T-helper 9 cell (primary cell): ENCODE data around the gene ZNF831.

Source experiments
- DNase-seq: peaks from one replicate; pipeline ENCODE4 v3.0.0-alpha.2; 2020

Gene ZNF831

DNA sequence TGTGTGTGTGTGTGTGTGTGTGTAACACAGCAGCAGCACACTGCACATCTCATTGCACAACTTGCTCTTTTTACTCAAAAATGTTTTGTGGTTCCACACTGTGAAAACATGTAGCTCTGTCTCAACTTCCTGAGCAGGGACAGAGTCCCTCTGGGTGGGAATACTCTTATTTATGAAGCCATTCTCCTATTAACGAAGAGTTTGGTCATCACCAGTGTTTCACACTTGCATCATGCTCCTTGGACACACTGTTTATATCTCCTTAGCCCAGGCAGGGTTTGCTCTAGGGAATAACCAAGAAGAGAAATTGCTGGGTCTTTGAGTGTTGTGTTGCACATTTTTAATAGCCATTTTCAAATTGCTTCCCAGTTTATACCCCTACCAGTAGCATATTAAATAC is 53.6 kb downstream of the ZNF831 start:
- DNase-seq = no peak

DNA sequence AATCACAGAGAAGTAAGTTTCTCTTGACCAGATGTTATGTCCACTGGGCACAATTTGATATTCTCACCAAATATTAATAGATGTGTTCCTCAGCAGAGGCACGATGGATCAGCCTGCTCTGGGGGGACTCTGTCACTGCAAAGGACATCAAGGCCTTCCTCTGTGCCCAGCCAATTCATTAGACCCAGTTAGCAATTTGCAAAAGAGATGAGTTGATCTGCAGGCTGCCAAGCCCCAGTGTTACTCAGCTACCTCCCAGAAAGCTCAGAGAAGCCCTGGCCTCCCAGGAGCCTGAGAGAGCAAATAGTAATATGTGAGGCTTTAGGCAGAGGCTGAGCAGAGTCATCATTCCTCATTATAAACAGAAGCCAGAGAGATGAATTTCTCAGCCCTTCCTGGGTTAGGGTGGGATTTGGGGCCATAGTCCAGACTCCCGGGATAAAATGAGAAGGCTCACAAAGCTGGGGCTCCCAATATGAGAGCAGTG is 54.2 kb downstream of the ZNF831 start:
- no peak for DNase-seq

DNA sequence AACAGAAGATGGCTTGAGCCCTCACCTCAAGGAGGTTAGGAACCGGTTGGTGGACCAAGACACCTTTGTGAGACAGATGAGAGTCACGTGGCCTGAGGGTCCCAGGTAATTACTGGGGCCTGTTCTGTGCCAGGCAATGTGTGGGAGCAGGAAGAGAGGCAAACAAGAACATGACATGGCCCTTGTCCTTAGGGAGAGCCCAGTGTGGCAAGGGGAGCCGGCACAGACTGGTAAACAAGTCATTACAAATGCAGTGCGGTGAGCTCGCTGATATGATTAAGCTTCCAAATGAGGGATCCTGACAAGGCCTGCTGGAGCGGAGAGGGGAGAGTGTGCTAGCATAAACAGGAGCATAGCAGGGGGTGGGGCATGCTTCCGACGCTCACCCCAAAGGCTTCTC is 55.6 kb downstream of the ZNF831 start:
- DNase-seq = no peak

DNA sequence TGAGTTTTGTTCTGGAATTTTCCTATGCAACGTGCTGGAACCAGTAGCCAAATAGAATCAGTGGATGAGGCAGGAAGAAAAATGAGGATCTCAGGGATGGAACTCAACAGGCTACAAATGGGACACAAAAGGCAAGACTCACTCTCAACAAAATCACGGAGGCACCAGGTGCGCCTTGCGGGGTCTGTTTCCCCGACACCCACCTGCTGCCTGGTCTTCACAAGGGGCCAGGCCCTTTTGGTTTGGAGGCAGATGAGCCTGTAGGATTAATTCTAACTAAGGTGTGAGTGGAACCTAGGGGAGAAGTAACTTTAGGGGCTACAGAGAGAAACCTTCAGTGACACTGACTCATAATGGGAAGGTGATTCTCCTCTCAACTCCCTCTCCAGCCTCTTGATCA is 56.5 kb downstream of the ZNF831 start:
- no peak for DNase-seq

DNA sequence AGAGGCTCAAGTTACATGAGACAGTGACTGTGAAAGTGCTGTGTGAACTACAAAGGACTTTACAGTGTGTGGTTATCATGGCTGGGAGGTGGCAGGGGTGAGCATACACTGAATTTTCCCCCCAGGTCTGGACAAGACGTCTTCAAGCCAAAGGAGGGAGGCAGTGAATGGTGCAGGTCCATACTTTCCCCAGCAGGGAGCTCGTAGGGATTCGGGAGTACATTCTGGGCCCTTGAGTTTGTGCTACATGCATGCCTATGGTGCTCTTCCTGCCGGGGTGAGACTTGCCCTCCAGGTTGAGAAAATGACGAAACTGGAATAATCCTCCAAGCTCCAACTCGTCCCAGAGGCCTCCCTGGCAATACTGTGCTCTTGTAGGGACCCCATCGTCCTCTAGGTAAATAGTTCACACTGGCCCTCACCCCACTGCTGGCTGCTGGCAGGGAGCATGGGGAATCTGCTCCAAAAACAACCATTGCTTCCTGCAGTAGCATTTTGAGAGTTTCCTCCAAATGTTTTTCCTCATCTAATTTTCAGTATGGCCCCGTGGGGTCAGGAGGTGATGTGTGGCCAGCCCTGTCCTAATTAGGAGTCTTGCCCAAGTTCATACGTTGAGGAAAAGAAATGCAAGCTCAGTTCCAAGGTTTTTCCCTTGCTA is 57.6 kb downstream of the ZNF831 start:
- no peak for DNase-seq

DNA sequence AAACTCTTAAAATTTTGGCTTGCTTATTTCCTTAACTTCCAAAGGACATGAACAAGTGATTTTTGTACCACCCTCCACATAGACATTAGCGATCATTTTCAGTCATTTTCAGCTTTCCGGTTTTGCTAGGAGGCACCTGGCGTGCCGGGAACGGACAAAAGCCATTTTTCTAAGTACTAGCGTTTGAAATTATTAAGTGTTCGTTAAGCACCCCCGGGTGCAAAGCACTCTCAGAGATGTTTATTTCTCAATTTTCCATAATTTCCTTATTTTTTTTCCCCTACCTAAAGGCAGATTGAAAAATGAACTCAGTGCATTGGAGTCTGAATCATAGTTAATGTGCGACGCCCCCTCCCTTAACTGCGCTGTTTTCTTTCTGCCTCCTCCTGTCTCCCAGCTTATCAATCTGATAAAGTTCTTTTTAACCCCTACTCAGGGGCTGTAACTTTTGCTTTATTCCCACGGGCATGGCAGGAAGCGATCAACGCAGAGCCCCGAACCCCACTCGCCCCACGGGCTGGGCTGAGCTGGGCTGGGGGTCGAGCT is 58.2 kb downstream of the ZNF831 start:
- DNase-seq = no peak

DNA sequence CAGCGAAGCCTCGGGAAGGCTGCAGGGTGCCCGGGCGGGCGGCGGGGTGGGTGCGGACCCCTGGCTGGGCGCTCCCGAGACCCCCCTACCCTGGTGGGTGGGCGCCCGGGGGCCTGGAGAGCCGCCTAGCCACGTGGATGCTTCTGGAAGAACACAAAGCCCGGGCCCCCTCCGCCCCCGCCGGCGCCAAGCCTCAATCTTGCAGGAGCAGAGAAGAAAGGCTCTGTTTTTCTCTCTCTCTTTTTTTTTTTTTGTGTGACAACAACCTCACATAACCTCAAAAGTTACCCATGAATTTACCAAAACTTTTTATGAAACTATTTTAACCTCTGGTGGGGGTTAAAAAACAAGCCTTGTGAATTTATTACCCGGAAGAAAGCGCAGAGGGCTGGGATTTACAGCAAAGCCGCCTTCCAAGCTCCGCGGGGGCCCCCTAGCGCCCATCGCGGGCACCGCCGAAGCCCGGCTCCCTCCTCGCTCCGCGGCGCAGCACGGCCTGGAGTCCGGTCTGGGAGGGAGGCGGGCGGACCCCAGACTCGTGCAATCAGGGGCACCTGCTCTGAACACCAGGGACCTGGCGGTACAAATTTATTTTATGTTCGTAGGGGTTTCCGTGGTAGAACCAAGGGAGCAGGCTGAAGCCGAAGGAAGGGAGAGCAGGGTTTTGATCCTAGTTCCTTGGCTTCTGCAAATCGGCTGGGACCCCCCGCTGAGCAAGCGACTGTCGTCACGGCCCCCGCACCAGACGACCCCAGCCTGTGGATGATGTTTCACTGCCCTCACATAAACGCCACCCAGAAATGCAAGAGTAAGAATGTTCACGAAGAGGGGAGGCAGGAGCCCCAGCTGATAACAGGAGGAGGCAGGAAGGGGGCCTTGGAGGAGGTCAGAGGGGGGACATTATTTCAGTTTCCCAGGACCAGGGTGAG is 58.9 kb downstream of the ZNF831 start:
- peak; percentile 74 for DNase-seq

DNA sequence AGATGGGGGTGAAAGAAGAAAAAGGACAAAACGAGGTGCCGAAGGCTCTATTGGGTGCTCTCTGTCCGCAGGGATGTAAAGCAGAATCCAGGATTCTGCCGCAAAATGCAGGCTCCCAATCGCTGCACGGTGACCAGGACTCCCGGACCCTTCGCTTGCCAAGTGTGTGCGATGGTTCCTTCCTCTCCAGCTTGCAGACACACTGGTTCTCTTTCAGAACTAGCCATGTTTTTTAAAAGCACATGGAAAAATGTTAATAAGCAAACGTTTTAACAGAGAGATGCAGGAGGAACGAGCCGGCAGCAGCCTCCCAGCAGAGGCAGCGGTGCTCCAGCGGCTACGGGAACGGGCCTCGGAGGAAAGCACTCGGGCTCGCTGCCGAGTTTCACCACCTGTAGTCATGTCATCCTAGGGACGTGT is 59.6 kb downstream of the ZNF831 start:
- DNase-seq = no peak

DNA sequence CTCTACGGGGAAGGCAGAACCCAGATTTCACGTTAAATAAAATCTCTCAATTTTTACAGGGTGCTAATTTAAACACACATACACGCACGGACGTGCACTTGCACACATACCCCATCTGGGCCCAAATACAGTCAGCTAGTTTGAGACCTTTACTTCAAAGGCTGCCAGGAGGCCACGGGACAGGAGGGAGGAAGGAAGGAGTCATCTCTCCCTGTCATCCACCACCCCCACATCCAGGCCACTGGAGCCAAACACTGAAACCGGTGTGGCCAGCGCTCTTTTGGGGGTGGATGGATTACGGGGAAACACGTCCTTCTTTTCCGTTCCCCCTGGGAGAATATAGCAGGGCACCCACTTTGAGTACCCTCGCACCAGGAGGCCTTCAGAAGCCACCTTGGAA is 60.1 kb downstream of the ZNF831 start:
- no peak for DNase-seq

DNA sequence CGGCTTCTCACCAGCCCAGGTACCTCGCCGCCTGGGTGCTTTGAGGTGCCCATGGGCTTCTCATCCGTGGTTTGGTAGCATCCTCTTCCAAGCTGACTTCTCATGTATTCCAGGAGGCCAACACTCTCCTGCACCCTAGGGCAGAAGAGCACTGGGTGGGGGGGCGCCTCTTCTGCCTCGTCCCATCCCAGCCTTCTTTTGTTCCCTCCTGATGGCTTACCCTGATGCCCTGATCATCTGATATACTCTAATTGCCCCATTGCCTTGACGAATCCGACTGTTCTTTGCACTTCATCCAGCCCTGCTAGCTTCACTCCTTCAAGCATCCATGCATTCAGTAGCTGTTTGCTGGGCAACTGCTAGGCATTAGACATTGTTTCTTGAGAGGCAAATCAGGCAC is 60.6 kb downstream of the ZNF831 start:
- no peak for DNase-seq

DNA sequence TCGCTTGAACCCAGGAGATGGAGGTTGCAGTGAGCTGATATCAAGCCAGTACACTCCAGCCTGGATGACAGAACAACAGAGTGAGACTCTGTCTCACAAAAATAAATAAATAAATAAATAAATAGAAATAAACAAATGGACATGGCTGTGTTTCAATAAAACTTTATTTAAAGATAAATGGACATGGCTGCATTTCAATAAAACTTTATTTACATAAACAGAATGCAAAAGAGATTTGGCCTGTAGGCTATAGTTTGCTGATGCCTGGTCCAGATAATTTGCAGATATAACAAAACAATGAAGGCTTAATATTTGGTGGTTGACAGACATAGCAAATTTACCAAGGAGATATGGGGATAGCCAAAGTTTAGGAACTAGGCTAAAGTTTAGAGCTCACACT is 66.8 kb downstream of the ZNF831 start:
- DNase-seq = no peak

DNA sequence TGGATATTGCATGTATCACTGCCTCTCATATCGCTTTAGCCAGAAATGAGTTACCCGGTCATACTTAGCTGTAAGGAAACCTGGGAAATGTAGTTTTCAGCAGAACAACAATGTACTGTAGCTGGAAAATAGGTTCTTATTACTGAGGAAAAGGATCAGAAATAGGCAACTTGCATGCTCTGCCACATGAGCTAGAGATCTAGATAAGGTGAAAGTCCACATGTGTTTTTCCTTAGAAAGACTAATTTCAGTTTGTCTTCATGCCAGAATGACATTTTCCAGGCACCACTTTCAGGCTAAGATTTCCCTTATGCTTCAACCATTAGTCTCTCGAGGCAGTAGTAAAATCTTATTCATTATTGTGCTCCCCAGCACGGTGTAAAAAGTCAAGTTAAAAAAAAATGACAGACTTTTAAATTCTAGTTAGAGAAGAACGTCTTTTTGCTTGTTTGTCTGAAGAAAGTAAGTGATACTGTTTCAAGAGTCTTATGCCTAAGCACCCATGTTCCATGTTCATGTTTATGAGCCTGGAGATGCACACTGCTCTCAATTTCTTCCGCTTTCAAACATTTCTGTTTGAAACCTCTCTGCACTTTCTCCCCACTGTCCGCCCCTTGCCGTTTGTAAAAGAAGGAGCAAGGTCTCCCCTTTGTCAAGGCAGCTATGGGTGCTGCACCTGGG is 67.6 kb downstream of the ZNF831 start:
- DNase-seq = no peak

DNA sequence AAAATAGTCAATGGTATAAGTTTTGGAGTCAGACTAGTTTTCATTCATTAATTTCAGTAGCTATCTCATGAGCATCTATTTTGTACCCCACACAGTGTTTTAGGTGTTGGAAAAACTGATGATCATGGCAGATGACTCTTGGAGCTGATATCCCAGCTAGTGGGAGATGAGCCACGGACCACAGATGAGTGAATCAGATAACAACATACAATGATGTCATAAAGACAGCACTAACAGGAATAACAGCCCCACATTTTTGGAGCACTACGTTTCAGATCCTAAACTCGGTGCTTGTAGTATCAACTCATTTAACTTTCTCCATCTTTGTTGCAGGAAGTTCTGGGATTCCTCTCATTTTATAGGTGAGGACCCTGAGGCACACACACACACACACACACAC is 69.0 kb downstream of the ZNF831 start:
- no peak for DNase-seq

DNA sequence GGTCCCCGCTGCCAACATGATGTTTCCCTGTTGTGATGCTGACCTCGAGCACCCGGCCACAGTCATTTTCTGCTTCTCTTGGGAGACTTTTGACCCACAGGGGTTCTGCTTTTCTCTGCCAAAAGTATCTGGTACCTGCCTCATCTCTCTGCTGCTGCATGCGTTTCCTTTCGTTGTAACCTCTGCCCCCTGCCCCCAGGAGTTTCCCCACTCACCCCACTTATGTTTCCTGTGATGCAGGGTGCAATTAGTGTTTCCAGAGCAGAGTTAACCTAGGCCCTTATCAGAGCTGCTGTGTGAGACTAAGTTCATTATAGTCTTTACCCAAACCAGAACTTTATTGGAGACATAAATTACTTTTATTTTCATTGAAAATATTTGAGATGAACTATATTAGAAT is 71.6 kb downstream of the ZNF831 start:
- DNase-seq = no peak

DNA sequence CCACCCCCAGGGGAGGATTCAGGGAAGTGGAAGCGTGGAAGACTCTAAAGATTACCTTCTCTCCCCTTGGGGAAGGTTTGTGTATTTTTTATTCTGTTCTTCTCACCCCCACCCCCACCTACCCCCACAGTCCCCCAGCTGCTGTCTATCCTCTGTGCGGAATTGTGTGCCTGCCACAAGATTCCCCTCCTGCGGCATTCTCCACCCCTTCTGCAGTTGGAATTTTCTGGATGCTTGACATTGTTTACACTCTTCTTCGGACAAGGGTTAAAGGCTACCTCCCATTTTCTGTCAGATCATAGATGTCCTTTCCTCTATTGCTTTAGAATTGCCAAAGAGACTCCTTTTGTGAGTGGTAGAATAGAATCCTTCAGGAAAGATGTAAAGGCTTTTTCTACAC is 76.4 kb downstream of the ZNF831 start:
- no peak for DNase-seq

DNA sequence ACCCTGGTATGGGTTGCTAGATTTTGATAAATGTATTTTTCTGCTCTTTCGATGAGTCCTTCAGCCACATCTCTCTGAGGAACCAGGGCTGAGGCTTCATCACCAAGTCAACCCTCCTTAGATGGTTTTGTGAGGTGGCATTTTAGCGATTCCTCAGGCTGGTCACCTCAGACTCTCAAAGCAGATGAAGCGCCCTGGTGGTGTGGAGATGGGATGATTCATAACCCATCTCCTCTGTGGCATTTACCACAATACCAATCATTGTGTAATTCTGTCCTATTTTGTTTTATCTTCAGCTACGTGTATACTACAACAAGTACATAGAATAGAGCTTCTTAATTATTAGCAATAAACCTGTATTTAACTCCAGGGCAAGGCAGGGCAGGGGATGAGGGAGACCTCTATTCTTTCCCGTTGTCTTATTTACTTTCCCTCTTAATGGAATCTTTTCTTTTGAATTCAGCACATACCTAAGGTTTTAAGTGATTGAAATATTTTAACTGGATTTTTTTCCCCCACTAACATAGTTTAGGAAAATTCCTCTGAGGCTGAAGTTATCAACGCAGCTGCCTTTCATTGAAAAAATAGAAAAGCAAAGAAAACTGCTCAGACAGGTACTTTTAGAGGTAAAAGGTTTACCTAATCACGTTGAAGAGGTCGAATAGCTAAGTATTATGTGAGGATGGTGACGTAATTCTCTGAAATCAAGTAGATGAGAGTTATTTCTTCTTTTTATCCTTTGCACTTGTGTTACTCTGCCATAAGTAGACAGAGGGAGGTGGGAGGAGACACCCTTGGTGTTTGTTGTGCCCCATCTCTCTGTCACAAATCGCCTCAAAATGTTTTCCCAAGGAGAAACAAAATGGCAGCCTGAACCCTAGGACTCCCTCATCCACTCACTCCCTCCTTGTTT is 79.3 kb downstream of the ZNF831 start:
- DNase-seq = no peak

DNA sequence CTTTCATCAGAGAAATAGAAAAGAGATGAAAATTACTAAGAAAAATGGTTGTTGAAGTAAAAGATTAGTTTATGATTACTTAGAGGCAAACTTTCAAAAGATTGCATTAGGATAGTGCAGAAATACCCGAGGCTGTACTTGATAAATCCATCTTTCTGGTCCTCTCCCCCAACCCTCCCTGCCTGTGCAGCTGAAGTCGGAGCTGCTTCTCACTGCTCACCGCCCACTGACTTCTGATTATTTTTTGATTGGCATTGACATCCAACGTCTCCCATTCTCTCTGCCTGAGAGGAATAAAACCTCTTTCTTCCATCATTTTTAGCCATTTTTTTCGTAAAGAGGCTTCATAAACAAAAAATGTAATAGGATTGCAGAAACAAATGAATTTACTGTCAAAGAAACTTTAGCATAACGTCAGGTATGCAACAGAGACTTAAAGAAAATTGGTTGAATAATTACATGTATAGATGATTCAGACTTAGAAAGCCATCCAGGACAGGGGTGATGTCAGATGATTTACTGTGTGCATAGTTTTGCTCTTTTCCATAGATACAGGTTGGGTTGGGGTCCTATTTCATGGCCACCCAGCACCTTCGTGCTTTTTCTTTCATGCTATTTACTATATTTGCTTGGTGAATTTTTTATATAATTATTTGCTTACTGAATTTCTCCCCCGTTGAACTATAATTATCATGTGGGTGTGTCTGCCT is 83.2 kb downstream of the ZNF831 start:
- DNase-seq = no peak

DNA sequence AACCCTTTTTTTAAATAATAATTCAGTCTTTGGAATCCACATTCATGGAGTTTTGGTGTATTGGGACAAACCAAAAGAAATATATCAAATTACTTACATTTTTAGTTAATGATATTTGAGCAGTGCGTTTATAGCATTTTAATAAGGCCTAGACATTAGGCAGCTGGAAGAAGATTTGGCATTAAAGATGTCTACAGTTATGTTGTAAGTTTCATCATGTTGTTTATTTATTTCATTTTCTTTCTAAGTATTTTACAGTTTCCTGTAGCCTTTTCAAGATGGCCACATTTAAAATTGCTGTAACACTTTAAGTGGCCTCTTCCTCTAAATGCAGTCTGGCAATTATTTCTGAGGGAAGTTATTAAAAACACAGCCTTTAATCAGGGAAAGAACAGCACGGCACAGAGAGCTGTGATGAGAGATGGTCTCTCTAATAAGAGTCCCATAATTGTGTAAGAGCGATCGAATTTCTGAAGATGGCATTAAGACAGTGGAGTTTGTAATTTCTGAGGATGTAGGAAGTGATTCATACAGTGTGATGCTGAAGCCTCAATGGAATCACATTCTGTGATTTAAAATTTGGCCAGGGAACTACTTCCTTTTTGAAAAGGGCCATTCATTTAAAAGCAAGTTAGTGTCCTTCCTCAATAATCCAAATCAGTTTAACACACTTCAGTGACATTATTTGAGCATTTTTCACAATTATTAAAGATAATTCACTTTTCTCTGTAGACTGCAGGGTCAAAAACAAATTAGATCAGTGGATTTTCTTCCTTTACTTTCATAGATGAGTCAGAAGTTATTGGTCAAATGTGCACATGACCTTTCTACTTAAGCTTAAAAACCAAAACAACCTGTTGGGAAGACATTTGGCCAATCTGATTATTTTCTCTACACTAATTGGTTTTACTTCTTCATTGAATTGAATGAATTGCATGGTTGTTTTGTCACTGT is 84.4 kb downstream of the ZNF831 start:
- DNase-seq = no peak

DNA sequence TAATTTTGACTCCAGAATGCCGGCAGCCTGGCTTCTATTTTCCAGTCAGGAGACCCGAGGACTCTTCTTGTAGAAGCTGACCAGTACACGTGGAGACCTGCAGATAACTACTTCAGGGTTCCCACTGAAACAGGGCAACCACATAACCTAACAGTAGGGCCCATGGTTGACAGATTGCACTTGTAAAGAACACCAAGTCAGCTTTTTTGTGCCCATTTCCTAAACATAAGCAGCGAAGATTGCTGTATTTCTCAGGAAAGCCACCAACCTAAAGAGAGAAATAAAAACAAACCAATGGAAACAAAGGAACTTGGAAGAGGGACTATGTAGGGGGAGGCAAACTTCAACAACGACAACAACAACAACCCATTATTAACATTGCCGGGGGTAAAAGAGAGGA is 86.7 kb downstream of the ZNF831 start:
- no peak for DNase-seq

DNA sequence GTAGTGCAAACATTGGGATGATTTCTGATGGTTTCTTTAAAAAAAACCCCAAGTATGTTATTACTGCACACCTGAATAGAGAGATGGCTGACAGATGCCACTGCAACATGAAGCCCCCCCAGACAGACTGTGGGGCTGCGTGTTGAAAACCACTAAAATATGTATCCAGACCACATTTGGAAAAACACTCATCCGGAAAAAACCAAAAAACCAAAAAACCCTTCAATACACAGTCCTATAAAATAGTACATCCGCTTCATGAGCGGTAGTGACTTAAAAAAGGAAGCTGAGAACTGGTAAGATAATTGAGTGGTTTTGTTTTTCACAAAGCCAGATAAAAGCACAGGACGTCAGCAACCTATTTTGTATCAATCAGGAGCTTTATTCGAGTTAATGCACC is 89.7 kb downstream of the ZNF831 start:
- DNase-seq = no peak
